NK-92 (cell line): ENCODE measurements around the gene TASP1.
"Not testable (repeated sequence)": the region's sequence is repeated elsewhere in the genome, so short reads cannot be mapped to it uniquely, and the experiment has no call there.

Experiments
- DNase-seq: peaks from one replicate; lab custom pipeline; 2025; ENCODE audit not compliant: unreplicated experiment; lab: John Stamatoyannopoulos, UW

TASP1 gene

GRCh38 chr20:13402171-13402760 lies 236.5 kb downstream of the TASP1 start:
- DNase-seq, result no peak

GRCh38 chr20:13401596-13401995 lies 237.1 kb downstream of the TASP1 start:
- DNase-seq, result no peak

GRCh38 chr20:13400453-13400852 lies 238.3 kb downstream of the TASP1 start:
- no peak for DNase-seq

GRCh38 chr20:13397300-13397724 lies 241.4 kb downstream of the TASP1 start:
- no peak for DNase-seq

- DNase-seq, result no peak
These were observed 241.9 kb downstream of the TASP1 start for GRCh38 chr20:13396826-13397225.

GRCh38 chr20:13396022-13396421 lies 242.7 kb downstream of the TASP1 start:
- DNase-seq, result no peak

- DNase-seq, result no peak
These were observed 243.5 kb downstream of the TASP1 start for GRCh38 chr20:13395232-13395631.

- no peak for DNase-seq
These were observed 246.3 kb downstream of the TASP1 start for GRCh38 chr20:13392391-13392790.

GRCh38 chr20:13389115-13389514 lies 249.6 kb downstream of the TASP1 start:
- DNase-seq, result no peak

GRCh38 chr20:13384132-13384531 lies 254.6 kb downstream of the TASP1 start:
- no peak for DNase-seq

GRCh38 chr20:13382786-13383185 lies 255.9 kb downstream of the TASP1 start:
- no peak for DNase-seq

- not testable (repeated sequence) for DNase-seq
These were observed 258.1 kb downstream of the TASP1 start for GRCh38 chr20:13380497-13381229.

GRCh38 chr20:13373400-13373799 lies 265.3 kb downstream of the TASP1 start:
- DNase-seq, result no peak

GRCh38 chr20:13364278-13365170 lies 274.2 kb downstream of the TASP1 start:
- DNase-seq, result no peak

GRCh38 chr20:13363473-13363872 lies 275.3 kb downstream of the TASP1 start:
- no peak for DNase-seq

GRCh38 chr20:13362165-13362564 lies 276.6 kb downstream of the TASP1 start:
- not testable (repeated sequence) for DNase-seq

- not testable (repeated sequence) for DNase-seq
These were observed 279.8 kb downstream of the TASP1 start for GRCh38 chr20:13358936-13359335.

GRCh38 chr20:13357782-13358181 lies 280.9 kb downstream of the TASP1 start:
- DNase-seq, result not testable (repeated sequence)

- no peak for DNase-seq
These were observed 282.1 kb downstream of the TASP1 start for GRCh38 chr20:13356591-13356990.

- DNase-seq, result no peak
These were observed 282.7 kb downstream of the TASP1 start for GRCh38 chr20:13355941-13356486.

- no peak for DNase-seq
These were observed 283.3 kb downstream of the TASP1 start for GRCh38 chr20:13355411-13355810.
